Chondrocyte (in vitro differentiated cells): ENCODE measurements around the gene NR2F2. TPM values are rescaled to one million over a fixed set of nuclear protein-coding genes. Genes with fewer than 3 reads are reported as not detected.
"Not testable (repeated sequence)": the region's sequence is repeated elsewhere in the genome, so short reads cannot be mapped to it uniquely, and the experiment has no call there.

ENCODE experiments used
- DNase-seq: peaks from one replicate; pipeline ENCODE4 v3.0.0; 2021; ENCODE audit warnings: mixed read lengths, low spot score
- H3K27ac Mint-ChIP-seq: one replicate; pipeline ENCODE4 v1.8.0; 2021; ENCODE audit warnings: mild to moderate bottlenecking, moderate library complexity, mixed read lengths; ENCODE audit not compliant: unreplicated experiment
- H3K27me3 Mint-ChIP-seq: 2 replicates; pipeline ENCODE4 v1.8.0; 2021; ENCODE audit warnings: low read depth, mixed read lengths
- H3K36me3 Mint-ChIP-seq: 2 replicates; pipeline ENCODE4 v1.8.0; 2021; ENCODE audit warnings: low read depth, mixed read lengths
- H3K4me1 Mint-ChIP-seq: 2 replicates; pipeline ENCODE4 v1.8.0; 2021; ENCODE audit warnings: low read depth, mild to moderate bottlenecking, mixed read lengths
- H3K4me3 Mint-ChIP-seq: one replicate; pipeline ENCODE4 v1.8.0; 2021; ENCODE audit warnings: mild to moderate bottlenecking, moderate library complexity, mixed read lengths; ENCODE audit not compliant: unreplicated experiment
- H3K9me3 Mint-ChIP-seq: 2 replicates; pipeline ENCODE4 v1.8.0; 2021; ENCODE audit warnings: low read depth, mixed read lengths
- CTCF ChIP-seq: fragments of 200-600 bp; sonication (generic); IDR thresholded peaks from 2 replicates; pipeline ENCODE4 v1.5.0; 2021; ENCODE audit warnings: antibody characterized with exemption, mild to moderate bottlenecking, moderate library complexity
- total RNA-seq: library from RNA; stranded (reverse); gene quantifications from 3 replicates; pipeline ENCODE4 v1.2.1, GENCODE V29; 2021

NR2F2 gene
- total RNA-seq, 1 donor from 2014 or later, result 169 TPM

DNA sequence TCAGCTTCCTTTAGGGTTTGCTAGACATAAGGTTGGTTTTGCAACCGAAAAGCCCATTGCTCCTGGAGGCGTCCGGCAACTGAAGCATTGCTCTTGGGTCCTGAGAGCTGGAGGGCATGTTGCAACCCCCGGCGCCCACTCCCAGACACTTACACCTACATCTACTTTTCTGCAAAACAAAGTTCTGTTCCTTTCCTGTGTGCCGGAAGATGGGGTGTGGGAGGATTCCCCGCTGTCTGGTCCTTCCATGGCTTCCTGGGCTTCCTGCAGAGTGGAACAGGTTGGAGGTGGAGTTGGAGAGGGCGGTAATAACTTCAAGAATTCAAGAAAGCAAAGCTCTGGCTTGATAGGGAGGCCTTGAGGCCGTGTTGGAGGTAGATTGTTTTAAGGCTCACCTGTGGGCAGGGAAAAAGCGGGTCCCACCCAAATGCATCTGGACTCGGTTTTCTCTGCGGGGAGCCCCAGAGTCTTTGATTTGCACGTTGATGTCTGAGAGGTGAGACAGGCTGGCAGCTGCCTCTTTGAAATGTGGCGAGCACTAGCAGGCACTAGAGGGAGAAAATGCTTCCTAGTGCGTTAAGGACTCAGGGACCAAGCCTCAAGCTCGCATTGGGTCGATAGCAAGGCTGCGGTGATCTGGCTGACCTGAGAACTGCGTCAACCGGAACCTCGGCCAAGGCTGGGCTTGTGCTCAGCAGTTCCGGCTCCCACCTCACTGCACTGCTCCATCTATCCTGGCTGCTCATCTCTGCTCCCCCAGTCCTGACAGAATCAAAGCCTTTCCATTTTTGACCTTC is 39.5 kb downstream of the NR2F2 start:
- Mint-ChIP-seq H3K4me1 (peaks cover 24% of the 10 kb centered on the region), H3K36me3 (peaks cover 8% of the 10 kb centered on the region), H3K27me3 (peaks cover 23% of the 10 kb centered on the region), H3K9me3 (peaks cover 4% of the 10 kb centered on the region), H3K27ac (no peak overlapping the region), H3K4me3 (no peak overlapping the region)
- DNase-seq, result no peak
- no peak for TF ChIP-seq CTCF

GRCh38 chr15:96372554-96372953 is 42.1 kb downstream of the NR2F2 start:
- Mint-ChIP-seq H3K9me3 (peaks cover under 1% of the 10 kb centered on the region), H3K4me3 (no peak overlapping the region), H3K27me3 (peaks cover 7% of the 10 kb centered on the region), H3K36me3 (peaks cover 5% of the 10 kb centered on the region), H3K27ac (no peak overlapping the region), H3K4me1 (peaks cover 14% of the 10 kb centered on the region)
- TF ChIP-seq CTCF, result no peak
- no peak for DNase-seq

DNA sequence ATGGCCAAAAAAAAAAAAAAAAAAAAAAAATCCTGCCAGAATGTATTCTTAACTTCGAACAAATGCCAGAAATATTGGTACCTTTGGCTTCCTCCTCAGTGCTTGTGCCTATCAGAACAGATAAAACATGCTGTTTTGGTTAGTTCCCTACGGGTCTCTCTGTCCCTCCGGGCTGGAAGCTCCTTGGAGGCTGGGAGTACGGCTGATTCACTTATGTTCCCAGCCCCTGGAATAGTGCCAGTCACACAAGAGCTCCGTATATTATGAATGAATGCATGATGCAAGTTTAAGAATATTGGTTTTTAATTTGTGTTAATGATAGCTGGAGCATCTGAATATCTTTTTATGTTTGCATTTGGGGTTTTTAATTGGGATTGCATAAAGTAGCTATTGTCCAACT is 44.0 kb downstream of the NR2F2 start:
- Mint-ChIP-seq H3K4me1 (peaks cover 3% of the 10 kb centered on the region), H3K27ac (no peak overlapping the region), H3K9me3 (no peaks in the 10 kb centered on the region), H3K36me3 (peaks cover 1% of the 10 kb centered on the region), H3K4me3 (no peak overlapping the region), H3K27me3 (peaks cover under 1% of the 10 kb centered on the region)
- TF ChIP-seq CTCF, result no peak
- DNase-seq, result no peak

GRCh38 chr15:96379592-96379991 is 49.1 kb downstream of the NR2F2 start:
- not testable (repeated sequence) for H3K4me3 Mint-ChIP-seq, H3K4me1 Mint-ChIP-seq, H3K9me3 Mint-ChIP-seq, DNase-seq, H3K27me3 Mint-ChIP-seq, H3K27ac Mint-ChIP-seq, H3K36me3 Mint-ChIP-seq

GRCh38 chr15:96381463-96381862 is 51.0 kb downstream of the NR2F2 start:
- no peak for TF ChIP-seq CTCF
- Mint-ChIP-seq H3K36me3 (peaks cover 4% of the 10 kb centered on the region), H3K9me3 (peaks cover 10% of the 10 kb centered on the region), H3K4me1 (no peaks in the 10 kb centered on the region), H3K4me3 (no peak overlapping the region), H3K27ac (no peak overlapping the region), H3K27me3 (peaks cover 2% of the 10 kb centered on the region)
- no peak for DNase-seq

- TF ChIP-seq CTCF, result no peak
- H3K9me3 Mint-ChIP-seq, result peaks cover 10% of the 10 kb centered on the region
- no peak overlapping the region for H3K27ac Mint-ChIP-seq
- peaks cover 2% of the 10 kb centered on the region for H3K27me3 Mint-ChIP-seq
- no peak for DNase-seq
- H3K4me1 Mint-ChIP-seq, result no peaks in the 10 kb centered on the region
- H3K4me3 Mint-ChIP-seq, result no peak overlapping the region
- H3K36me3 Mint-ChIP-seq, result peaks cover 4% of the 10 kb centered on the region
Measured at GRCh38 chr15:96385195-96385594, 54.7 kb downstream of the NR2F2 start.
